Peyer's patch (tissue), 4 donors: Measurements from ENCODE around the gene CLN6.

Experiments
- POLR2A ChIP-seq, 2 donors: fragments of 450-650 bp; IDR thresholded peaks; one replicate each; pipeline ENCODE4 v1.5.1; 2017; ENCODE audit warnings: antibody characterized with exemption in 2 of 2, mild to moderate bottlenecking in 2 of 2, moderate library complexity in 2 of 2
- TF ChIP-seq, protein P1 (sequence below), 6 experiments: fragments of 450-650 bp in 4 of 6; fragments of 200-600 bp in 2 of 6; sonication (generic) in 1 of 6; IDR thresholded peaks; one replicate each; pipeline ENCODE4 v1.5.1; 2017 to 2019; ENCODE audit warnings: antibody characterized with exemption in 6 of 6, mild to moderate bottlenecking in 3 of 6, moderate library complexity in 1 of 6

DNA sequence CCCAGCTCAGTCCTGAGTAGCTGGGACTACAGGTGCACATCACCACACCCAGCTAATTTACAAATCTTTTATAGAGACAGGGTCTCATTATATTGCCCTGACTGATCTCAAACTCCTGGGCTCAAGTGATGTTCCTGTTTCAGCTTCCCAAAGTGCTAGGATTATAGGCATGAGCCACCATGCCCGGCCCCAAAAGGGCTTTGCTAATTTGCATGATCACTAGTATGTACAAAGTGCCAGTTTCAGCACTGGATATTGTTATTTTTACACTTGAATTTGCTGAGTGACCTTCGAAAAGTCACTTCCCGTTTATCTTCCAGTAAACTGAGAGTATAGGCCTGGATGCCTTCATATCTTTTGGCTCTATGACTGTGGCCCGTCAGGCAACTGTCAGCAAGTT is 12.2 kb downstream of the CLN6 start:
- TF ChIP-seq POLR2A (IDR thresholded peaks at IDR 0.05): no peak
- TF ChIP-seq, protein P1, sequence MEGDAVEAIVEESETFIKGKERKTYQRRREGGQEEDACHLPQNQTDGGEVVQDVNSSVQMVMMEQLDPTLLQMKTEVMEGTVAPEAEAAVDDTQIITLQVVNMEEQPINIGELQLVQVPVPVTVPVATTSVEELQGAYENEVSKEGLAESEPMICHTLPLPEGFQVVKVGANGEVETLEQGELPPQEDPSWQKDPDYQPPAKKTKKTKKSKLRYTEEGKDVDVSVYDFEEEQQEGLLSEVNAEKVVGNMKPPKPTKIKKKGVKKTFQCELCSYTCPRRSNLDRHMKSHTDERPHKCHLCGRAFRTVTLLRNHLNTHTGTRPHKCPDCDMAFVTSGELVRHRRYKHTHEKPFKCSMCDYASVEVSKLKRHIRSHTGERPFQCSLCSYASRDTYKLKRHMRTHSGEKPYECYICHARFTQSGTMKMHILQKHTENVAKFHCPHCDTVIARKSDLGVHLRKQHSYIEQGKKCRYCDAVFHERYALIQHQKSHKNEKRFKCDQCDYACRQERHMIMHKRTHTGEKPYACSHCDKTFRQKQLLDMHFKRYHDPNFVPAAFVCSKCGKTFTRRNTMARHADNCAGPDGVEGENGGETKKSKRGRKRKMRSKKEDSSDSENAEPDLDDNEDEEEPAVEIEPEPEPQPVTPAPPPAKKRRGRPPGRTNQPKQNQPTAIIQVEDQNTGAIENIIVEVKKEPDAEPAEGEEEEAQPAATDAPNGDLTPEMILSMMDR (IDR thresholded peaks at IDR 0.05): no peak
